ENCODE measurements around the gene STK11IP.

DNA sequence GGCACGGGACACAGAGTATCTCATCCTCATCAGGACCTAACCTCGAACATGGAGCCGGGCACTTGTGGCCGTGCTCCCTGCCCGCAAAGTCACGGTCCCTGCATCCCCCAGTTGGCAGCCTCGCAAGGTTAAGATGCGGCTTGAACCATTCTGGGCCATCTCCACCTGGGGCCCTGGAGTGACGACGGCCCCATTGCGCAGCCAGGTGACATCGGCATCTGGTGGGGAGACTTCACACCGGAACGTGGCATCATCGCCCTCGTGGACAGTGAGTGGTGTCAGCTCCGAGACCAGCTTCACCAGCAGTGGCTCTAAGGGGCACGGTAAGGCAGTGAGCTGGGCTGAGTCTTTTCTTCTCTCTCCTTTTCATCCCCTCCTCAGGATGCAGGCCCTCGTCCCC lies 41.2 kb upstream of the STK11IP start:
- TF ChIP-seq, protein P1, sequence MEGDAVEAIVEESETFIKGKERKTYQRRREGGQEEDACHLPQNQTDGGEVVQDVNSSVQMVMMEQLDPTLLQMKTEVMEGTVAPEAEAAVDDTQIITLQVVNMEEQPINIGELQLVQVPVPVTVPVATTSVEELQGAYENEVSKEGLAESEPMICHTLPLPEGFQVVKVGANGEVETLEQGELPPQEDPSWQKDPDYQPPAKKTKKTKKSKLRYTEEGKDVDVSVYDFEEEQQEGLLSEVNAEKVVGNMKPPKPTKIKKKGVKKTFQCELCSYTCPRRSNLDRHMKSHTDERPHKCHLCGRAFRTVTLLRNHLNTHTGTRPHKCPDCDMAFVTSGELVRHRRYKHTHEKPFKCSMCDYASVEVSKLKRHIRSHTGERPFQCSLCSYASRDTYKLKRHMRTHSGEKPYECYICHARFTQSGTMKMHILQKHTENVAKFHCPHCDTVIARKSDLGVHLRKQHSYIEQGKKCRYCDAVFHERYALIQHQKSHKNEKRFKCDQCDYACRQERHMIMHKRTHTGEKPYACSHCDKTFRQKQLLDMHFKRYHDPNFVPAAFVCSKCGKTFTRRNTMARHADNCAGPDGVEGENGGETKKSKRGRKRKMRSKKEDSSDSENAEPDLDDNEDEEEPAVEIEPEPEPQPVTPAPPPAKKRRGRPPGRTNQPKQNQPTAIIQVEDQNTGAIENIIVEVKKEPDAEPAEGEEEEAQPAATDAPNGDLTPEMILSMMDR (IDR thresholded peaks at IDR 0.05): no peak
- no peak for TF ChIP-seq POLR2AphosphoS5 (IDR thresholded peaks at IDR 0.05)
